IPS-NIHi11 (cell line): ENCODE data around the gene ATP10B.
A peak's percentile ranks its signal among the peaks of the same experiment; 100 is the strongest.
"Not testable (repeated sequence)": the region's sequence is repeated elsewhere in the genome, so short reads cannot be mapped to it uniquely, and the experiment has no call there.

Source experiments
- DNase-seq: peaks from one replicate; pipeline ENCODE4 v3.0.0; 2012; ENCODE audit warnings: mixed read lengths, low spot score

Gene ATP10B

DNA sequence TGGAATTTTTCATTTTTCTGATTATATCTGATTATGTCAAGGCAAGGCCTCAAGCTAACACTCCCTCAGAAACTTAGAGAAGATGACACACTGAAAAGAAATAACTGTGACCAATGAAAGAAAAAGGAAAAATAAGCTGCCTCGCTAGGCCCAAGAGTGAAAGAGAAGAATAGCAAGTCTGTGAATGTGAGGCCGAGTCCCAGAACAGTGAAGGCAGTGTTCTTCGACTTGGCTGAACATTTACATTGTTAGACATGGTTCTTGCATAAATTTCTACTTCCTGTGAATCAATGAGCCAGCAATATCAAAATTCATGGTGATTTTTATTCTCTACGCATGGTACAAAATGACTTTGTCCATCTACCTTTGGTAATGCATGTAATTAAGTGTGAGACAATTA lies at the start of gene ATP10B:
ATP10B (minus strand) TSS at position 163 of the 400 bp plus-strand sequence. CDS start 164,137 bp downstream, outside the sequence.
- DNase-seq = no peak

DNA sequence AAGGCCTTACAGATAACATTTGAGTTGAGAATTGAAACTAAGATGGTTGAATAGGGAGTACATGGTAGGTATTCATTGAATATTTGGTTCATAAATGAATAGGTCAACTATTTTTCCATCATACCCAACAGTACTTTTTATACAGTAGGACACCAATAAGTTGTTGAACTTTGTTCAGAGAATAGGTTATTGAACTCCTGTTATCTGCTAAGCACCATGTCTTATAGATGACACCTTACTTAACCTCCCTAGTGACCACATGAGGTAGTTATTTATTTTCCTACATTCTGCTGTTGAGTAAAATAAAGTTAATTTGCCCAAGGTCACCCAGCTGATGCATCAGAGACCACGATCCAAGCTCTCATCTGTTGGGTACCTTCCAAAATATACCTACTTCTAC lies 49.6 kb upstream of the ATP10B start:
- no peak for DNase-seq

GRCh38 chr5:160899735-160900134 lies 47.7 kb upstream of the ATP10B start:
- peak; percentile 23 for DNase-seq

- not testable (repeated sequence) for DNase-seq
Observed at GRCh38 chr5:160893180-160893964, 41.4 kb upstream of the ATP10B start.

GRCh38 chr5:160887780-160888179 lies 35.8 kb upstream of the ATP10B start:
- DNase-seq = no peak

- DNase-seq = not testable (repeated sequence)
Observed at GRCh38 chr5:160873560-160874200, 21.7 kb upstream of the ATP10B start.

DNA sequence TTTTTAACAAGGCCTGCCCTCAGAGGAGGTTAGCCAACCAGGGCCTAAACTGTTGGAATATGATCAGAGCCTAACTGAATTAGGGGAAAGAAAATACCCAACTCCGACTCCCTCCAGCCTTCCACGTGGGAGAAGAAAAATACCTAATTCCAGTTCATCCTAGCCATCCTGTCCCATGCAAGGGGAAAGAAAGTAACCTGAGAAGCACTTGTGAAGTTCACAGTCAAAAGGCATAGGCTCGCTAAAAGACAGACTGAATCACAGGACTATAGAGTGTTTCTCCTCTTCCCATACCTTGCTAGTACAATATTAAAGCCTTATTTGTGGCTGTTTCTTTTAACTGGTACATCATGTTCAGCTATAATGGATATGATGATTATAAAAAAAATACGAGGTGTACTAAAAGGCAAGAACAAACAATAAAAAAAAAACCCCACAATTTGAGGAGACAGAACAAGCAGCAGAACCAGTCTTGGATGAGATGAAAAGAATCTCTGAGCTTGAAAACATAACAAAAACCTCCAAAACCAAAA lies 18.0 kb upstream of the ATP10B start:
- no peak for DNase-seq

GRCh38 chr5:160867976-160868375 lies 16.0 kb upstream of the ATP10B start:
- no peak for DNase-seq

DNA sequence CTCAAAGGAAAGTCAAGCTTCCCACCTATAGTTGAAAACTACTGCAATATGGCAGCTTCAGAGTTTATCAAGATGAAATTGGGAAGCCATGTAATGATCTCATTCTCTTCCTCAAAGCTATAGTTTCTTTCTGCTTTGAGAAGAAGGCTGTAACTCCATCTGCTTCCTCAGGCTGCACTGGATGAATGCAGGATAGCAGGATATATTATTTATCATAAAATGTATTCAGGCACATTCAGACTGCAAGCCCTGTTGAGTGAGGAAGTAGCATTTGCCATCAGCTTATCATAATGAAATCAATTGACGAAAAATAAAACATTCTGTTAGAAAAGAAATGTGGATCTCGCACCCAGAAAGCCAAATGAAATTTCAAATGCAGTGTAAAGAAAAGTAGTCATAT lies 560 bp downstream of the ATP10B start:
- DNase-seq = no peak

- no peak for DNase-seq
Observed at GRCh38 chr5:160850421-160850820, 1.6 kb downstream of the ATP10B start.

GRCh38 chr5:160847526-160848085 lies 4.4 kb downstream of the ATP10B start:
- DNase-seq = no peak

- no peak for DNase-seq
Observed at GRCh38 chr5:160846642-160847041, 5.4 kb downstream of the ATP10B start.

DNA sequence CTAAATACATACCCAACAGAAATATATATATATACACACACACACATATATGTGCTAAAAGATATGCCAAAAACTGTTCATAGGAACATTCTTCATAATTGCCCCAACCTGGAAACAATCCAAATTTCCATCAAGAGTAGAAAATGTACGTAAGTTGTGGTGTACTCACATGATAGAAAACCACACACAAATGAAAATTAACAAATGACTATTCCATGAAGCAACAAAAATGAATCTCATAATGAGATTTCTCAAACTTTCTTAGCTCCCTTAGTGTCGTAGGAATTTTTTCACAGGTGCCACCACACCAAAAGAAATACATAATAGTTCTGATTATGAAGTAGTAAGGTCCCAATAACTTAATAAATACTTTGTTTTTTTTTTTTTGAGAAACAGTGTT lies 7.8 kb downstream of the ATP10B start:
- no peak for DNase-seq

DNA sequence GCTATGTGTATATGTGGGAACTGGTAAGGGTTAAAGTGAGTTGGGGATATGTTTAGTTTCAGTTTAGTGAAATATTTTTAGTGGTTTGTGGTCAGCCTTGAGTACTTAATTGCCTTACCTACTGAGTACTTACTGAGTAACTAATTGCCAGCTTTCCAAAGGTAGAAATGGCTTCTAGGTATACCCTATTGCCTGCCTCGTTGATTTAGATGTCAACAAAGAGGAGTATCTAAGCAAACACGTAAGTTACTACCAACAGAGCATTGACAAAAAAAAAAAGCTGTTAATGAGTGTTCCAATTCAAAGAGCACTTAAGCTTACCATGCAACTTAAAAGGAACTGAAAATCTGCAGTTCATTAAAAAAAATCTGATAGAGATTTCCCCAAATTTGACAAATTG lies 8.8 kb downstream of the ATP10B start:
- DNase-seq = no peak

GRCh38 chr5:160837749-160838593 lies 14.0 kb downstream of the ATP10B start:
- DNase-seq = no peak

DNA sequence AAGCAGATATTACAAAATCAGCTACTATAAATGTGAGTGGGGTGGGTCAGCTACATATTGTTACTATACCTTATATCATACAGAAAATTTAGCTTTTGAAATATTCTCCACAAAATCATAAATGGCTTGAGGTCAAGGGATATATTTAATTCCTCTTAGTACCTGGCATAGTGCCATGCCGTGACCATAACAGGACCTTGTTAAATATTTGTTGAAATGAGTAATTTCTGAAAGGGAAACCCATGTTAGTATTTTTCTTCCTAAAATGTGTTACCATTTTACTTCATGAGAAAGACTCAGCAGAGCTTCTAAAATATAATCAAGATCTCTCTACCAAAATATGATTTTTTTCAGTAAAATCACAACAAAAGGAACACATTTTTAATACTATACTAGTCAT lies 14.8 kb downstream of the ATP10B start:
- no peak for DNase-seq

DNA sequence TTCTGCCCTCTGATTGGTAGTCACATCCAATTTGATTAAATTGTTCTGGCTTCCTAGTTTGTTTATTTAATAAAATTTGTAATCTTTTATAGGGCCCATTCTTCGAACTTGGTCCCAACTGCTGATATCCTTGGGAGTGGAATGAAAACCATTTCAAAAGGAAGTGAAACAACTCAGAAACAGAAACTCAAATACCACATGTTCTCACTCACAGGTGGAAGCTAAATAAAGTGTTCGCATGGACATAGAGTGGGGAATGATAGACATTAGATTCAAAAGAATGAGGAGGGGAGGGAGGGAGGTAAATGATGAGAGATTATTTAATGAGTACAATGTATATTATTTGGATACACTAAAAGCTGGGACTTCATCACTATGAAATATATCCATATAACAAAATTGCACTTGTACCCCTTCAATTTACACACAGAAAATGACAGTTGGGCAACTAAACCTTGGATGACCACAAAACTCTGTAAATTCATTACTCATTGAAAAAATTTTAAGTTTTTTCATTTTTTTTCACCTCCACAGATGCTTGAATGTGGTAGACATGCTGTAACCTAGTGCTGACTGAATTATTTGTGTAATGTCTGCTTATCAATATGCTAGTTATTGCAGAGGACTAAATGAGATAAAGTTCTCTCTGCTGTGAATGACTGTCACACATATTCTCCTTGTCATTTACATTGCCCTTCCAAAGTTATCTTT lies 16.0 kb downstream of the ATP10B start:
- no peak for DNase-seq

- DNase-seq = no peak
Observed at GRCh38 chr5:160835376-160835775, 16.6 kb downstream of the ATP10B start.

DNA sequence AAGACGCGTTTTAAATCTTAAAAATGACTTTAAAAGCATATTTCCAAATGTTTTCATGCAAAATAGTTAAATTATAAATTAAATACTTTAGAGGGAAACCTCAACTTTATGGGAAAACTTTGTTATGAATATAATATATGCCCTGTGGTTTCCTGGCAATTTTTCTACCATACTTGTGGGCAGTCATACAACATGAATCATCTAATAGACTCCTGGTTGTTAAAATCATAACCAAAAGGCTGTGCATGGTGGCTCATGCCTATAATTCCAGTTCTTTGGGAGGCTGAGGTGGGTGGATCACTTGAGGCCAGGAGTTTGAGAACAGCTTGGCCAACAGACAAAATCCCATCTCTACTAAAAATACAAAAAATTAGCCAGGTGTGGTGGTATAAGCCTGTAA lies 18.2 kb downstream of the ATP10B start:
- no peak for DNase-seq

- no peak for DNase-seq
Observed at GRCh38 chr5:160831801-160832200, 20.2 kb downstream of the ATP10B start.

DNA sequence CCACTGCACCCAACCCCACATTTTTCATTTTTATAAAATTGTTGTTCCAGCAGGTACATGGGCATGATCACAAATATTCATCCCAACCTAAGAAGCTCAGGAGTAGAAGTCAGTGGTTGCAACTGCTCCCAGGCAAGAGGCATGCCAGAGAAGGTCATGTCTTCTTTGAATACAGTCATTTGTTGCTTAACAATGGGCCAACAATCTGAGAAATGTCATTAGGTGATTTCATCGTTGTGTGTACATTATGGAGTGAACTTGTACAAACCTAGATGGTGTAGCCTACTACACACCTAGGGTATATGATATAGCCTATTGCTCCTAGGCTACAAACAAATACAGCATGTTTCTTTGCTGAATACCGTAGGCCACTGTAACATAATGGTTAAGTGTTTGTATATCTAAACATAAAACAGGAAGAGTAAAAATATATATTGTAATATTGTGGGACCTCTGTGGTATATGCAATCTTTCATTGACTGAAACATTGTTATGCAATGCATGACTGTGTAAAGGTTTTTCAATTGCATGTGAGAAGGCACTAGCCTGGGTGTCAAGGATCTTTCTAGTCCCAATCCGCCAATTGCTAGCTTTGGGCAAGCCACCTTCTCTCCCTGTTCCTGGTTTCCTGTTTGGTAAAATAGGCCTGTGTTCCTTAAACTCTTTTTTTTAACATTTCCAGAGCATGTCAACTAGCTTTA lies 27.6 kb downstream of the ATP10B start:
- no peak for DNase-seq
